GM23248 (cell line): ENCODE measurements around the gene VCL.

ENCODE experiments used
- EZH2 ChIP-seq: fragments of 200-600 bp; sonication (generic); IDR thresholded peaks from 2 replicates; pipeline ENCODE4 v1.6.1; 2018; ENCODE audit warnings: antibody characterized with exemption, mild to moderate bottlenecking; ENCODE audit not compliant: insufficient read depth, poor library complexity, severe bottlenecking
- EZH2phosphoT487 ChIP-seq: fragments of 200-600 bp; sonication (generic); IDR thresholded peaks from 2 replicates; pipeline ENCODE4 v1.6.1; 2018; ENCODE audit warnings: antibody characterized with exemption, moderate library complexity, mild to moderate bottlenecking, low read depth; ENCODE audit not compliant: insufficient read depth

GRCh38 chr10:74113546-74113945 is 115.6 kb downstream of the VCL start:
- no peak for TF ChIP-seq EZH2
- no peak for TF ChIP-seq EZH2phosphoT487
